Heart left ventricle (tissue), 16 donors: ENCODE measurements around the gene STAM. TPM values are rescaled to one million over a fixed set of nuclear protein-coding genes. Genes with fewer than 3 reads are reported as not detected.

Source experiments
- ATAC-seq, 4 donors: fragments of 200-7000 bp; cut with Tn5 transposase; one replicate each; pipeline ENCODE4 v1.9.1; 2020 to 2022; ENCODE audit warnings: moderate library complexity in 4 of 4, mild to moderate bottlenecking in 3 of 4, moderate number of reproducible peaks in 1 of 4
- DNase-seq, 5 donors: peaks; one replicate each; pipeline ENCODE4 v3.0.0-alpha.2; 2020
- H3K27ac ChIP-seq, 12 donors: fragments of 200-600 bp; sonication (generic) in 4 of 12; one replicate each; pipeline versions ENCODE4 v1.5.0 to v1.8.0; 2016 to 2022; ENCODE audit warnings: mild to moderate bottlenecking in 2 of 12
- H3K27me3 ChIP-seq, 9 donors: fragments of 200-600 bp; sonication (generic) in 2 of 9; one replicate each; pipeline versions ENCODE4 v1.5.1 to v1.8.0; 2016 to 2022; ENCODE audit warnings: mild to moderate bottlenecking in 3 of 9
- H3K36me3 ChIP-seq, 9 donors: fragments of 200-600 bp; sonication (generic) in 2 of 9; one replicate each; pipeline versions ENCODE4 v1.5.0 to v1.8.0; 2018 to 2022; ENCODE audit warnings: mild to moderate bottlenecking in 2 of 9
- H3K4me1 ChIP-seq, 12 donors: fragments of 200-600 bp; sonication (generic) in 4 of 12; one replicate each; pipeline versions ENCODE4 v1.5.0 to v1.8.0; 2016 to 2022; ENCODE audit warnings: mild to moderate bottlenecking in 3 of 12
- H3K4me3 ChIP-seq, 12 donors: fragments of 200-600 bp; sonication (generic) in 4 of 12; one replicate each; pipeline versions ENCODE4 v1.5.0 to v1.8.0; 2017 to 2022; ENCODE audit warnings: mild to moderate bottlenecking in 9 of 12, moderate library complexity in 4 of 12
- H3K9me3 ChIP-seq, 12 donors: fragments of 200-600 bp; sonication (generic) in 4 of 12; one replicate each; pipeline versions ENCODE4 v1.5.0 to v1.8.0; 2016 to 2022; ENCODE audit warnings: mild to moderate bottlenecking in 1 of 12
- CTCF ChIP-seq, 12 donors: fragments of 200-600 bp; sonication (generic) in 4 of 12; IDR thresholded peaks; one replicate each; pipeline versions ENCODE4 v1.5.0 to v1.8.0; 2018 to 2022; ENCODE audit warnings: antibody characterized with exemption in 12 of 12, mild to moderate bottlenecking in 5 of 12
- POLR2A ChIP-seq, 2 donors: fragments of 450-650 bp; IDR thresholded peaks; one replicate each; pipeline ENCODE4 v1.6.1; 2017; ENCODE audit warnings: antibody characterized with exemption in 2 of 2, mild to moderate bottlenecking in 2 of 2, moderate library complexity in 2 of 2
- WGBS, 4 donors: extraction: QIAGEN DNeasy Blood & Tissue Kit in 2 of 4; methylation state at CpG; one replicate each; pipeline versions ENCODE4 v1.1.5 to v1.1.7; 2013 to 2018; 5-methylcytosine and 5-hydroxymethylcytosine counted together
- intact Hi-C, 10 donors: fragments of 100-400 bp; cut with DNase I; formaldehyde crosslinking; loops; one replicate each; pipeline versions ENCODE4 v1.11.1 to v1.14.2; 2022
- polyA plus RNA-seq, 2 donors: library from polyadenylated mRNA; stranded (reverse); fragments of 200-250 nt; gene quantifications; one replicate each; pipeline ENCODE4 v1.2.3, GENCODE V29; 2013
- total RNA-seq, 9 donors: library from RNA; depleted of rRNA in 2 of 9; stranded (reverse); fragments of >200 nt in 2 of 9; fragmentation: NEBNext Ultra II Directional in 3 of 9; extraction: Animal tissue kit (Norgen Biotek cat#: 25700) in 3 of 9; gene quantifications; one replicate each; pipeline versions ENCODE4 v1.1.0 to v1.2.4, GENCODE V29; 2016 to 2023
- donor health status: ischemic (EF 13 %, LVEDD 7.1; RV severe dilation, severe dysfunction).
- donor health status: healthy with polysubstance abuse.
- donor health status: DM: no; HTN: yes; CAD: no.
- donor health status: DM: no; HTN: no; CAD: no.
- donor health status: ischemic (EF 25% LVEDD 6.9; RV normal size, moderate dysfunction).
- donor health status: ischemic (EF 25% LVEDD 5.7; RV mildly dilated, moderate dysfunction).
- donor health status: healthy.
- donor health status: DM: yes; HTN: yes; CAD: no.
- donor health status: ischemic (EF 35%, LVEDD 5.7; RV mildly dilated, moderate dysfunction).
- donor health status: nonischemic (EF 11% LVEDD 7.7; RV severe dilation, severe dysfunction).
- donor health status: DM: yes; HTN: yes; CAD: no.
- donor health status: PGD.
- donor health status: ischemic (EF 29% LVEDD 5.4; RV normal size, mild dysfunction).
- donor health status: nonischemic (EF 23%, LVEDD 6.1; RV moderate dilation, normal function).

The STAM gene
- total and polyA plus RNA-seq, 11 donors, result 10.9 to 40.0 (median 31.8) TPM

- ATAC-seq (no peak), DNase-seq (no peak)
- Histone ChIP-seq H3K9me3 (peaks cover 0 to 14% (median 0%) of the 10 kb centered on the region in 12 donors), H3K4me1 (peaks cover 0 to 61% (median 34%) of the 10 kb centered on the region in 12 donors), H3K27me3 (no peaks in the 10 kb centered on the region), H3K4me3 (no peak overlapping the region), H3K27ac (peak overlapping the region in 3 of 12 donors; percentile 1 to 16 (median 4)), H3K36me3 (peaks cover 0 to 8% (median 0%) of the 10 kb centered on the region in 9 donors)
- TF ChIP-seq CTCF (IDR thresholded peaks at IDR 0.05), result no peak
- no peak for TF ChIP-seq POLR2A (IDR thresholded peaks at IDR 0.05)
- intact Hi-C loops, result no loop called here
These were observed 8.6 kb downstream of the STAM start for GRCh38 chr10:17652585-17652984.

GRCh38 chr10:17655009-17655408 lies 11.1 kb downstream of the STAM start:
- H3K4me3 ChIP-seq, result no peak overlapping the region
- ATAC-seq, result no peak
- DNase-seq, result no peak
- H3K36me3 ChIP-seq, result peaks cover 0 to 8% (median 0%) of the 10 kb centered on the region in 9 donors
- no peak overlapping the region for H3K27ac ChIP-seq
- no peaks in the 10 kb centered on the region for H3K27me3 ChIP-seq
- H3K4me1 ChIP-seq, result peaks cover 0 to 43% (median 19%) of the 10 kb centered on the region in 12 donors
- peaks cover 0 to 26% (median 0%) of the 10 kb centered on the region in 12 donors for H3K9me3 ChIP-seq
- intact Hi-C loops, result no loop called here
- WGBS, 4 donors, result 96 to 98% (median 97%) methylated on average over 3 of the region's 3 CpGs
- TF ChIP-seq POLR2A (IDR thresholded peaks at IDR 0.05) (no peak), CTCF (IDR thresholded peaks at IDR 0.05) (no peak)

- 84 to 92% (median 88%) methylated on average over 5 of the region's 5 CpGs for WGBS, 4 donors
- ATAC-seq (no peak), DNase-seq (no peak)
- intact Hi-C loops, result no loop called here
- H3K4me1 ChIP-seq, result peaks cover 0 to 38% (median 14%) of the 10 kb centered on the region in 12 donors
- H3K27ac ChIP-seq, result no peak overlapping the region
- TF ChIP-seq POLR2A (IDR thresholded peaks at IDR 0.05) (no peak), CTCF (IDR thresholded peaks at IDR 0.05) (no peak)
- peaks cover 0 to 9% (median 4%) of the 10 kb centered on the region in 9 donors for H3K36me3 ChIP-seq
- H3K9me3 ChIP-seq, result peaks cover 0 to 26% (median 0%) of the 10 kb centered on the region in 12 donors
- no peaks in the 10 kb centered on the region for H3K27me3 ChIP-seq
- H3K4me3 ChIP-seq, result no peak overlapping the region
These were observed 11.7 kb downstream of the STAM start for GRCh38 chr10:17655567-17656146.

- Histone ChIP-seq H3K27ac (peak overlapping the region in 2 of 12 donors; percentile 12 to 15), H3K4me3 (no peak overlapping the region), H3K4me1 (peaks cover 0 to 30% (median 9%) of the 10 kb centered on the region in 12 donors), H3K9me3 (peaks cover 0 to 26% (median 0%) of the 10 kb centered on the region in 12 donors), H3K27me3 (no peaks in the 10 kb centered on the region), H3K36me3 (peaks cover 0 to 23% (median 17%) of the 10 kb centered on the region in 9 donors)
- intact Hi-C loops, result no loop called here
- ATAC-seq, result no peak
- WGBS, 4 donors, result 59 to 75% (median 73%) methylated on average over 1 of the region's 1 CpG
- no peak for DNase-seq
- TF ChIP-seq CTCF (IDR thresholded peaks at IDR 0.05), result no peak
- TF ChIP-seq POLR2A (IDR thresholded peaks at IDR 0.05), result no peak
These were observed 13.2 kb downstream of the STAM start for GRCh38 chr10:17657103-17657500.
